SJCRH30 (cell line): ENCODE results near the gene SLFNL1. TPM values are rescaled to one million over a fixed set of nuclear protein-coding genes. Genes with fewer than 3 reads are reported as not detected.

ENCODE experiments used
- DNase-seq, 2 experiments: peaks; one replicate each; pipeline ENCODE4 v3.0.0-alpha.2; 2015 to 2020
- H3K27ac ChIP-seq: fragments of 250-450 bp; sonication (Bioruptor Pico); 2 replicates; pipeline ENCODE4 v1.5.1; 2020; ENCODE audit warnings: mild to moderate bottlenecking, moderate library complexity
- H3K27me3 ChIP-seq: fragments of 250-450 bp; sonication (Bioruptor Pico); 2 replicates; pipeline ENCODE4 v1.5.1; 2020; ENCODE audit warnings: mild to moderate bottlenecking, moderate library complexity
- H3K36me3 ChIP-seq: fragments of 250-450 bp; sonication (Bioruptor Pico); 2 replicates; pipeline ENCODE4 v1.5.1; 2020; ENCODE audit warnings: mild to moderate bottlenecking, moderate library complexity
- H3K4me1 ChIP-seq: fragments of 250-450 bp; sonication (Bioruptor Pico); 2 replicates; pipeline ENCODE4 v1.5.1; 2020; ENCODE audit warnings: mild to moderate bottlenecking, moderate library complexity
- H3K4me3 ChIP-seq: fragments of 250-450 bp; sonication (Bioruptor Pico); 2 replicates; pipeline ENCODE4 v1.5.1; 2020; ENCODE audit warnings: mild to moderate bottlenecking, moderate library complexity
- H3K9me3 ChIP-seq: fragments of 250-450 bp; sonication (Bioruptor Pico); replicated peaks from 2 replicates; pipeline ENCODE4 v1.5.1; 2020; ENCODE audit warnings: mild to moderate bottlenecking, moderate library complexity
- total RNA-seq: library from RNA; depleted of rRNA; stranded (reverse); fragments of >200 nt; shearing (Covaris generic); gene quantifications from 2 replicates; pipeline ENCODE4 v1.2.3, GENCODE V29; 2014

Gene SLFNL1
- total RNA-seq, 1 experiment from 2014 or later = 0.26 TPM

GRCh38 chr1:40985875-40986274 is 35.6 kb downstream of the SLFNL1 start:
- Histone ChIP-seq H3K36me3 (peaks cover 89% of the 10 kb centered on the region), H3K4me3 (no peak overlapping the region), H3K9me3 (no peaks in the 10 kb centered on the region), H3K4me1 (peaks cover 5% of the 10 kb centered on the region; the same call in 1 of the 2 replicates), H3K27ac (no peak overlapping the region), H3K27me3 (no peaks in the 10 kb centered on the region)
- DNase-seq = no peak

- H3K36me3 ChIP-seq = peaks cover 82% of the 10 kb centered on the region
Observed at GRCh38 chr1:40985161-40985560, 36.4 kb downstream of the SLFNL1 start.

GRCh38 chr1:40984531-40984930 is 37.0 kb downstream of the SLFNL1 start:
- no peak overlapping the region for H3K4me3 ChIP-seq
- no peaks in the 10 kb centered on the region for H3K27me3 ChIP-seq
- peaks cover 76% of the 10 kb centered on the region for H3K36me3 ChIP-seq
- H3K4me1 ChIP-seq = peaks cover 5% of the 10 kb centered on the region; the same call in 1 of the 2 replicates
- no peaks in the 10 kb centered on the region for H3K9me3 ChIP-seq
- no peak overlapping the region for H3K27ac ChIP-seq
- no peak for DNase-seq

More at GRCh38 chr1:40985161-40985560, 36.4 kb downstream of the SLFNL1 start:
- Histone ChIP-seq H3K4me3 (no peak overlapping the region), H3K27me3 (no peaks in the 10 kb centered on the region), H3K27ac (no peak overlapping the region), H3K9me3 (no peaks in the 10 kb centered on the region), H3K4me1 (peaks cover 5% of the 10 kb centered on the region; the same call in 1 of the 2 replicates)
- DNase-seq = no peak

- Histone ChIP-seq H3K9me3 (no peaks in the 10 kb centered on the region), H3K27me3 (no peaks in the 10 kb centered on the region), H3K27ac (no peak overlapping the region), H3K36me3 (peaks cover 71% of the 10 kb centered on the region), H3K4me3 (no peak overlapping the region), H3K4me1 (peaks cover 5% of the 10 kb centered on the region; the same call in 1 of the 2 replicates)
- DNase-seq = no peak
Observed at GRCh38 chr1:40984066-40984465, 37.5 kb downstream of the SLFNL1 start.

- no peaks in the 10 kb centered on the region for H3K9me3 ChIP-seq
- DNase-seq = no peak
- peaks cover 63% of the 10 kb centered on the region for H3K36me3 ChIP-seq
- H3K27me3 ChIP-seq = no peaks in the 10 kb centered on the region
- no peak overlapping the region for H3K27ac ChIP-seq
- H3K4me3 ChIP-seq = no peak overlapping the region
- peaks cover 5% of the 10 kb centered on the region; the same call in 1 of the 2 replicates for H3K4me1 ChIP-seq
Observed at GRCh38 chr1:40983286-40983685, 38.2 kb downstream of the SLFNL1 start.

GRCh38 chr1:40982721-40983120 is 38.8 kb downstream of the SLFNL1 start:
- no peaks in the 10 kb centered on the region for H3K9me3 ChIP-seq
- H3K27ac ChIP-seq = no peak overlapping the region
- no peak for DNase-seq

GRCh38 chr1:40981691-40982448 is 39.7 kb downstream of the SLFNL1 start:
- Histone ChIP-seq H3K27me3 (no peaks in the 10 kb centered on the region), H3K9me3 (no peaks in the 10 kb centered on the region), H3K4me1 (peaks cover 5% of the 10 kb centered on the region; the same call in 1 of the 2 replicates), H3K4me3 (no peak overlapping the region), H3K36me3 (peaks cover 49% of the 10 kb centered on the region), H3K27ac (no peak overlapping the region)
- DNase-seq = no peak

More at GRCh38 chr1:40982721-40983120, 38.8 kb downstream of the SLFNL1 start:
- H3K4me3 ChIP-seq = no peak overlapping the region
- H3K27me3 ChIP-seq = no peaks in the 10 kb centered on the region
- H3K36me3 ChIP-seq = peaks cover 58% of the 10 kb centered on the region
- H3K4me1 ChIP-seq = peaks cover 5% of the 10 kb centered on the region; the same call in 1 of the 2 replicates

- Histone ChIP-seq H3K27me3 (no peaks in the 10 kb centered on the region), H3K9me3 (no peaks in the 10 kb centered on the region), H3K4me1 (peaks cover 5% of the 10 kb centered on the region; the same call in 1 of the 2 replicates), H3K36me3 (peaks cover 36% of the 10 kb centered on the region), H3K27ac (peak overlapping the region; percentile 93), H3K4me3 (peak overlapping the region; percentile 96)
- peak; percentile 27 to 45 for DNase-seq
Observed at GRCh38 chr1:40980453-40981121, 40.9 kb downstream of the SLFNL1 start.

GRCh38 chr1:40980068-40980452 is 41.5 kb downstream of the SLFNL1 start:
- Histone ChIP-seq H3K4me1 (peaks cover 5% of the 10 kb centered on the region; the same call in 1 of the 2 replicates), H3K27me3 (no peaks in the 10 kb centered on the region), H3K36me3 (peaks cover 31% of the 10 kb centered on the region), H3K9me3 (no peaks in the 10 kb centered on the region), H3K4me3 (peak overlapping the region; percentile 96), H3K27ac (peak overlapping the region; percentile 93)
- DNase-seq = peak in 1 of 2 experiments; percentile 29

GRCh38 chr1:40979241-40980067 is 42.1 kb downstream of the SLFNL1 start, which contains the start of gene CTPS1:
CTPS1 (plus strand) TSS chr1:40979696; CDS start chr1:40983291, 3,595 bp downstream.
- Histone ChIP-seq H3K27ac (peak within 1 kb of the TSS; percentile 93), H3K27me3 (no peaks in the 10 kb centered on the region), H3K36me3 (peaks cover 25% of the 10 kb centered on the region), H3K4me1 (peaks cover 5% of the 10 kb centered on the region; the same call in 1 of the 2 replicates), H3K4me3 (peak within 1 kb of the TSS; percentile 96), H3K9me3 (no peaks in the 10 kb centered on the region)
- peak; percentile 96 for DNase-seq

GRCh38 chr1:40978886-40979240 is 42.7 kb downstream of the SLFNL1 start:
- no peak for DNase-seq
- H3K27ac ChIP-seq = peak overlapping the region; percentile 93; the same call in 1 of the 2 replicates
- H3K9me3 ChIP-seq = no peaks in the 10 kb centered on the region
- peak overlapping the region; percentile 96 for H3K4me3 ChIP-seq
- no peaks in the 10 kb centered on the region for H3K27me3 ChIP-seq
- H3K36me3 ChIP-seq = peaks cover 19% of the 10 kb centered on the region
- H3K4me1 ChIP-seq = peaks cover 5% of the 10 kb centered on the region; the same call in 1 of the 2 replicates

GRCh38 chr1:40977716-40978115 is 43.8 kb downstream of the SLFNL1 start:
- DNase-seq = no peak
- no peaks in the 10 kb centered on the region for H3K27me3 ChIP-seq
- H3K4me1 ChIP-seq = peaks cover 5% of the 10 kb centered on the region; the same call in 1 of the 2 replicates
- H3K36me3 ChIP-seq = peaks cover 9% of the 10 kb centered on the region
- no peak overlapping the region for H3K27ac ChIP-seq
- no peaks in the 10 kb centered on the region for H3K9me3 ChIP-seq
- no peak overlapping the region for H3K4me3 ChIP-seq

- peaks cover 5% of the 10 kb centered on the region; the same call in 1 of the 2 replicates for H3K4me1 ChIP-seq
- H3K27ac ChIP-seq = no peak overlapping the region
- no peaks in the 10 kb centered on the region for H3K27me3 ChIP-seq
- no peak for DNase-seq
- no peaks in the 10 kb centered on the region for H3K9me3 ChIP-seq
- H3K36me3 ChIP-seq = 0 out of 2 replicates have a peak, but pooled peaks cover 5% of the 10 kb centered on the region
- H3K4me3 ChIP-seq = no peak overlapping the region
Observed at GRCh38 chr1:40976952-40977690, 44.4 kb downstream of the SLFNL1 start.

- no peak for DNase-seq
- Histone ChIP-seq H3K4me1 (no peaks in the 10 kb centered on the region), H3K36me3 (no peaks in the 10 kb centered on the region), H3K9me3 (no peaks in the 10 kb centered on the region), H3K27me3 (no peaks in the 10 kb centered on the region), H3K27ac (no peak overlapping the region), H3K4me3 (no peak overlapping the region)
Observed at GRCh38 chr1:40974945-40975344, 46.6 kb downstream of the SLFNL1 start.
